Measurements from ENCODE around the gene DOLPP1. TPM values are rescaled to one million over a fixed set of nuclear protein-coding genes. Genes with fewer than 3 reads are reported as not detected.

Gene DOLPP1
- total and polyA plus RNA-seq, 2 experiments from 2014 or later: 19.0 to 19.3 TPM

GRCh38 chr9:129108083-129108804, 27.3 kb downstream of the DOLPP1 start:
- H3K4me1 ChIP-seq (ENCODE audit: low read depth): no peaks in the 10 kb centered on the region
- DNase-seq (ENCODE audit: low read depth in 1 of 2, low spot score in 1 of 2): no peak
- no peak overlapping the region for H3K4me3 ChIP-seq
- H3K36me3 ChIP-seq: no peaks in the 10 kb centered on the region
- no peaks in the 10 kb centered on the region for H3K9me3 ChIP-seq (ENCODE audit: low read depth)
- TF ChIP-seq CTCF (IDR thresholded peaks at IDR 0.05; ENCODE audit: low read depth, low read length): no peak
- H3K27ac ChIP-seq: no peak overlapping the region
- no peaks in the 10 kb centered on the region for H3K27me3 ChIP-seq

DNA sequence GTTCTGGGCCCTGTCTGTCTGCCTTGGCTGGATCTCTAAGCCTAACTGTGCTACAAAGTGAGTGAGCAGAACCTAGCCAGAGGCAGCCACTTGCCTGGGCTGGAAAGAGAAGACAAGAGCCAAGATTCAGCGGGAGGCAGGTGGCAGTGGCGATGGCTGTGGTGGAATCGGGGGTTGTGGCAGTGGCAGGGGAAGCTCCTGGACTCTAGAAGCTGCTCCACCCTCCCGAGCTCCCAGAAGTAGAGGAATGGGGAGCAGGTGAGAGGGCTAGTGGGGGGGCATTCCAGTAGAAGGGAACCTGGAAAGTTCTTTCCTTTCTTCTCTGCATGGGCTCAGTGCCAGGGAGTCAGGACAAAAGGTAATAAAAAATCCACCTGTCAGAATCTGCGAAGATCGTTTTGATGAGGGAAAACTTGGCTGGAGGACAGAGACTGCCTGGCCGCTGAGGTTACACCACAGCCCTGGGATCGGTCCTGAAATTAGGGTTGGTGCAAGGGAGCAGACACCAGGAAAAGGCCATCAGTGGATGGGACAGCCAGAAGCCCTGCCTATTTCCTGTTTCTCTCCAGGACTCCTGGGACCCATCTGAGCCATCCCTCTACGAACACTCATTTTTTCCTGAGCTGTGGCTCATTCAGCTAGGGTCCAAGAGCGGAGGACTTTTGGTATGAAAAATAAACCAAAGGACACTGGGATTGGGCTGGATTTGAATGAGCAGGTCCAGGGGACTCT, 28.1 kb downstream of the DOLPP1 start:
- H3K27ac ChIP-seq: no peak overlapping the region
- no peaks in the 10 kb centered on the region for H3K9me3 ChIP-seq (ENCODE audit: low read depth)
- no peaks in the 10 kb centered on the region for H3K27me3 ChIP-seq
- no peak for TF ChIP-seq CTCF (IDR thresholded peaks at IDR 0.05; ENCODE audit: low read depth, low read length)
- H3K4me1 ChIP-seq (ENCODE audit: low read depth): no peaks in the 10 kb centered on the region
- no peak for DNase-seq (ENCODE audit: low read depth in 1 of 2, low spot score in 1 of 2)
- H3K4me3 ChIP-seq: no peak overlapping the region
- no peaks in the 10 kb centered on the region for H3K36me3 ChIP-seq

- H3K27ac ChIP-seq: no peak overlapping the region
- no peak for TF ChIP-seq CTCF (IDR thresholded peaks at IDR 0.05; ENCODE audit: low read depth, low read length)
- no peaks in the 10 kb centered on the region for H3K4me1 ChIP-seq (ENCODE audit: low read depth)
- H3K27me3 ChIP-seq: no peaks in the 10 kb centered on the region
- no peaks in the 10 kb centered on the region for H3K9me3 ChIP-seq (ENCODE audit: low read depth)
- DNase-seq (ENCODE audit: low read depth in 1 of 2, low spot score in 1 of 2): peak in 1 of 2 donors; percentile 12
- H3K36me3 ChIP-seq: no peaks in the 10 kb centered on the region
- peak overlapping the region; percentile 88 for H3K4me3 ChIP-seq
Observed at GRCh38 chr9:129109537-129109903, 28.6 kb downstream of the DOLPP1 start.

DNA sequence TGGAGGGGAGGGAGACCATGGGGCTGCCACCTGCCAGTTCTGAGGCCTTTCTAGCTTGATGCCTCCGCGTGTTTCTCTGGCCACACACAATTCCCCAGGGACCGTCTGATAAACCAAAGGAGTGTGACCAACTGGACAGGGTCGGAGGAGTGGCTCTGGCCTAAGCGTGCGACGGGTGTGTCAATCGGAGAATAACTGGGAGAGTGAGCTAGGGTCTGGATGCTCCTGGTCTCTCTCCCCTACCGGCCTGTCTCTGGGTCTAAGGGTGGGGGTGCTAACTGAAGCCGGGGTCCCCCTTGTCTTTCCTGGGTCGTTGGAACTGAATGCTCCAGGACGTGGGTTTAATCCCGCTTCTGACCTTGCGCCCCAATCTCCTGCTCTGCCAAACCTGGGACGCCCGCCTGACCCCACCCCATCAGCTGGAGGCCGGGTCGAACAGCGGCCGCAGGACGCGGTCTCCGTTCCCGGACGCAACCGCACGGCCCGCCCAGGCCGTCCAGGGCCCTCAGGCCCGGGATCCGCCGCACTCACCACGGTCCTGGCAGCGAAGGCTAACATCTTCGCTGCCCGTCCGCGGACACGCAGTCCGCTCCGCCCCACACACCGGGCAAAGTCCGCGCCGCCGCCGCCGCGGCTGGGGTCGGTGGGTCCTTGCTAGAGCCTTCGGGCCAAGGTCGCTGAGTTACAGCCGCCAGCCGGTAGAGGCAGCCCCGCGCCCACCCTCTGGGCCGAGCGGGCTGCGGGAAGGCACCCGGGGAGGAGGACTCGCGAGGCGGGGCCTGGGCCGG, 29.2 kb downstream of the DOLPP1 start:
- peak; percentile 19 to 20 for DNase-seq (ENCODE audit: low read depth in 1 of 2, low spot score in 1 of 2)
- Histone ChIP-seq H3K4me3 (peak overlapping the region; percentile 88), H3K27ac (peak overlapping the region; percentile 5), H3K36me3 (no peaks in the 10 kb centered on the region), H3K27me3 (no peaks in the 10 kb centered on the region), H3K4me1 (ENCODE audit: low read depth) (no peaks in the 10 kb centered on the region), H3K9me3 (ENCODE audit: low read depth) (no peaks in the 10 kb centered on the region)
- no peak for TF ChIP-seq CTCF (IDR thresholded peaks at IDR 0.05; ENCODE audit: low read depth, low read length)

- H3K27me3 ChIP-seq: no peaks in the 10 kb centered on the region
- TF ChIP-seq CTCF (IDR thresholded peaks at IDR 0.05; ENCODE audit: low read depth, low read length): no peak
- no peaks in the 10 kb centered on the region for H3K36me3 ChIP-seq
- peak within 1 kb of the TSS; percentile 88 for H3K4me3 ChIP-seq
- peak within 1 kb of the TSS; percentile 92 for H3K27ac ChIP-seq
- H3K9me3 ChIP-seq (ENCODE audit: low read depth): no peaks in the 10 kb centered on the region
- DNase-seq (ENCODE audit: low read depth in 1 of 2, low spot score in 1 of 2): peak; percentile 96
- H3K4me1 ChIP-seq (ENCODE audit: low read depth): no peaks in the 10 kb centered on the region
Observed at GRCh38 chr9:129110740-129111527, 30.0 kb downstream of the DOLPP1 start, which contains the start of the genes CRAT and PTPA. CRAT (minus strand) TSS chr9:129110793; CDS start chr9:129110509, 284 bp downstream. PTPA (plus strand) TSS chr9:129111415; CDS start chr9:129111601, 186 bp downstream.
